Measurements from ENCODE around the gene SMAD7.

The SMAD7 gene

GRCh38 chr18:48959921-48960920, 9.5 kb upstream of the SMAD7 start:
- H3K4me3 ChIP-seq (ENCODE audit: low read length) = no peak overlapping the region
- no peak for TF ChIP-seq ZNF274 (IDR thresholded peaks at IDR 0.05; ENCODE audit: low read depth, low read length)

GRCh38 chr18:48959551-48959920, 8.8 kb upstream of the SMAD7 start:
- TF ChIP-seq ZNF274 (IDR thresholded peaks at IDR 0.05; ENCODE audit: low read depth, low read length) = no peak
- H3K4me3 ChIP-seq (ENCODE audit: low read length) = no peak overlapping the region

- TF ChIP-seq ZNF274 (IDR thresholded peaks at IDR 0.05; ENCODE audit: low read depth, low read length) = no peak
- no peak overlapping the region for H3K4me3 ChIP-seq (ENCODE audit: low read length)
These were observed 8.2 kb upstream of the SMAD7 start for GRCh38 chr18:48958951-48959350.

GRCh38 chr18:48957616-48958015, 6.9 kb upstream of the SMAD7 start:
- no peak overlapping the region for H3K4me3 ChIP-seq (ENCODE audit: low read length)
- no peak for TF ChIP-seq ZNF274 (IDR thresholded peaks at IDR 0.05; ENCODE audit: low read depth, low read length)

- no peak overlapping the region for H3K4me3 ChIP-seq (ENCODE audit: low read length)
- no peak for TF ChIP-seq ZNF274 (IDR thresholded peaks at IDR 0.05; ENCODE audit: low read depth, low read length)
These were observed 6.4 kb upstream of the SMAD7 start for GRCh38 chr18:48957136-48957535.

- no peak overlapping the region for H3K4me3 ChIP-seq (ENCODE audit: low read length)
- no peak for TF ChIP-seq ZNF274 (IDR thresholded peaks at IDR 0.05; ENCODE audit: low read depth, low read length)
These were observed 5.6 kb upstream of the SMAD7 start for GRCh38 chr18:48956356-48956755.

GRCh38 chr18:48955830-48956261, 5.1 kb upstream of the SMAD7 start:
- TF ChIP-seq ZNF274 (IDR thresholded peaks at IDR 0.05; ENCODE audit: low read depth, low read length) = no peak
- no peak overlapping the region for H3K4me3 ChIP-seq (ENCODE audit: low read length)

- no peak for TF ChIP-seq ZNF274 (IDR thresholded peaks at IDR 0.05; ENCODE audit: low read depth, low read length)
- H3K4me3 ChIP-seq (ENCODE audit: low read length) = no peak overlapping the region
These were observed 4.4 kb upstream of the SMAD7 start for GRCh38 chr18:48954886-48955819.

- TF ChIP-seq ZNF274 (IDR thresholded peaks at IDR 0.05; ENCODE audit: low read depth, low read length) = no peak
- peak overlapping the region; percentile 77; the same call in 1 of the 2 replicates for H3K4me3 ChIP-seq (ENCODE audit: low read length)
These were observed 2.4 kb upstream of the SMAD7 start for GRCh38 chr18:48953104-48953706.

- no peak for TF ChIP-seq ZNF274 (IDR thresholded peaks at IDR 0.05; ENCODE audit: low read depth, low read length)
- peak overlapping the region; percentile 77 for H3K4me3 ChIP-seq (ENCODE audit: low read length)
These were observed 1.7 kb upstream of the SMAD7 start for GRCh38 chr18:48952287-48953103.

- H3K4me3 ChIP-seq (ENCODE audit: low read length) = peak overlapping the region; percentile 81
- TF ChIP-seq ZNF274 (IDR thresholded peaks at IDR 0.05; ENCODE audit: low read depth, low read length) = no peak
These were observed 902 bp upstream of the SMAD7 start for GRCh38 chr18:48951448-48952286.
